Limb (tissue), 2 donors: ENCODE results near the gene MAMSTR.

Experiments used
- DNase-seq, 2 donors: peaks; one replicate each; pipeline ENCODE4 v3.0.0-alpha.2; 2016; ENCODE audit errors: extremely low spot score in 2 of 2

MAMSTR gene

GRCh38 chr19:48668332-48668731 is 51.2 kb downstream of the MAMSTR start:
- no peak for DNase-seq

- DNase-seq, result no peak
These were observed 53.7 kb downstream of the MAMSTR start for GRCh38 chr19:48665786-48666185.

- no peak for DNase-seq
These were observed 55.0 kb downstream of the MAMSTR start for GRCh38 chr19:48664476-48664875.

GRCh38 chr19:48663667-48664066 is 55.9 kb downstream of the MAMSTR start:
- no peak for DNase-seq
